CD4-positive, alpha-beta T cell (primary cell): Measurements from ENCODE around the gene CYYR1. TPM values are rescaled to one million over a fixed set of nuclear protein-coding genes. Genes with fewer than 3 reads are reported as not detected.

Experiments
- ATAC-seq: fragments of 200-7000 bp; cut with Tn5 transposase; one replicate; pipeline ENCODE4 v1.10.0; 2022; ENCODE audit warnings: mild to moderate bottlenecking; ENCODE audit not compliant: poor library complexity
- CTCF ChIA-PET: fragments of 350-600 bp; sonication (Branson Sonifier 250); formaldehyde crosslinking; loops from one replicate; lab custom pipeline; 2021; ENCODE audit warnings: antibody characterized with exemption, inconsistent platforms; lab: Charles Lee
- POLR2A ChIA-PET: fragments of 350-600 bp; sonication (Branson Sonifier 250); formaldehyde crosslinking; loops from one replicate; lab custom pipeline; 2021; ENCODE audit warnings: antibody characterized with exemption, inconsistent platforms; lab: Charles Lee
- DNase-seq, 14 experiments: peaks; one replicate each; pipeline ENCODE4 v3.0.0-alpha.2; 2013 to 2020; ENCODE audit warnings: mixed read lengths in 2 of 14
- H3K27ac ChIP-seq, 2 donors: one replicate each; pipeline versions ENCODE4 v1.5.1 to v1.7.0; 2013; ENCODE audit warnings: low read length in 2 of 2, low read depth in 1 of 2, mild to moderate bottlenecking in 1 of 2
- H3K27me3 ChIP-seq, 2 experiments: 1 replicate in 1 of 2; 2 replicates in 1 of 2; pipeline versions ENCODE4 v1.6.1 to v1.7.0; 2013; ENCODE audit warnings: low read length in 2 of 2, control low read depth in 1 of 2, mild to moderate bottlenecking in 1 of 2, moderate library complexity in 1 of 2; ENCODE audit not compliant: insufficient read depth in 2 of 2, control insufficient read depth in 1 of 2
- H3K36me3 ChIP-seq: one replicate; pipeline ENCODE4 v1.6.1; 2013; ENCODE audit warnings: low read length, control low read depth; ENCODE audit not compliant: insufficient read depth
- H3K4me1 ChIP-seq: one replicate; pipeline ENCODE4 v1.6.1; 2013; ENCODE audit warnings: low read length, control low read depth; ENCODE audit not compliant: insufficient read depth
- H3K4me3 ChIP-seq: one replicate; pipeline ENCODE4 v1.5.1; 2013; ENCODE audit warnings: mild to moderate bottlenecking, low read length, moderate library complexity
- H3K9me3 ChIP-seq, 2 experiments: 1 replicate in 1 of 2; 2 replicates in 1 of 2; pipeline versions ENCODE4 v1.6.1 to v1.7.0; 2013; ENCODE audit warnings: low read length in 2 of 2, mild to moderate bottlenecking in 2 of 2, control low read depth in 1 of 2, moderate library complexity in 1 of 2; ENCODE audit not compliant: control insufficient read depth in 1 of 2, insufficient read depth in 1 of 2
- H3K27ac Mint-ChIP-seq: one replicate; pipeline ENCODE4 v1.8.0; 2020; ENCODE audit warnings: mixed read lengths
- H3K27me3 Mint-ChIP-seq: one replicate; pipeline ENCODE4 v1.8.0; 2021; ENCODE audit warnings: mixed read lengths
- H3K36me3 Mint-ChIP-seq: one replicate; pipeline ENCODE4 v1.8.0; 2021; ENCODE audit warnings: low read depth, mixed read lengths
- H3K4me1 Mint-ChIP-seq: one replicate; pipeline ENCODE4 v1.8.0; 2021; ENCODE audit warnings: low read depth, mixed read lengths
- H3K4me3 Mint-ChIP-seq: one replicate; pipeline ENCODE4 v1.8.0; 2020; ENCODE audit warnings: mild to moderate bottlenecking, mixed read lengths
- H3K9me3 Mint-ChIP-seq: one replicate; pipeline ENCODE4 v1.8.0; 2020; ENCODE audit warnings: mixed read lengths
- intact Hi-C, 2 experiments: fragments of 100-400 bp; cut with DNase I in 1 of 2; cut with micrococcal nuclease in 1 of 2; formaldehyde crosslinking; loops; one replicate each; pipeline versions ENCODE4 v1.15.1 to v1.9.0; 2023 to 2025; cut with DNase I, micrococcal nuclease
- total RNA-seq, 174 experiments: library from RNA in 2 of 174; stranded (reverse) in 2 of 174; gene quantifications; one replicate each; pipeline ENCODE4 v1.2.3 and lab custom pipeline; 2021 to 2026
- TF ChIP-seq, protein P1 (sequence below): fragments of 200-600 bp; IDR thresholded peaks from one replicate; pipeline ENCODE4 v1.8.0; 2022; ENCODE audit warnings: antibody characterized with exemption, mild to moderate bottlenecking

CYYR1 gene
- total RNA-seq, 2 experiments from 2014 or later, result not detected

DNA sequence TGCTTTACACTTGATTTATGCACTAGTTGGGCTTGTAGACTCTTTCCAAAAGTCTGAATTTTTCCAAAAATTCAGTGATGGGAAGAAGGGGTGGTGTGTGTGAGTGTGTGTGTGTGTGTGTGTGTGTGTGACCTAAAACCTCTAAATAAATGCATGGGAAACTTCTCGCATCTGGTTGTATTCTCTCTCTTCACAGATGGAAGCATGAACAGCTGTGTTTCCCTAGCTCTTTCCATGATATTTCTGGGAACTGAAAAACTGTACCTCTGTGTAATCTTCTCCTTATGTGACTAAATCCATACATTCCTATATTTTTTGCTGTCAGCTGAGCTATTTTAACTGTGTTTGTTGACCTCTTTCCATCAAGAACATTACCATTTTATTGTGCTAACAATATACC is 26.2 kb upstream of the CYYR1 start:
- Histone ChIP-seq H3K4me3 (no peak overlapping the region), H3K9me3 (no peaks in the 10 kb centered on the region), H3K27me3 (no peaks in the 10 kb centered on the region), H3K36me3 (no peaks in the 10 kb centered on the region), H3K27ac (no peak overlapping the region), H3K4me1 (no peaks in the 10 kb centered on the region)
- TF ChIP-seq, protein P1, sequence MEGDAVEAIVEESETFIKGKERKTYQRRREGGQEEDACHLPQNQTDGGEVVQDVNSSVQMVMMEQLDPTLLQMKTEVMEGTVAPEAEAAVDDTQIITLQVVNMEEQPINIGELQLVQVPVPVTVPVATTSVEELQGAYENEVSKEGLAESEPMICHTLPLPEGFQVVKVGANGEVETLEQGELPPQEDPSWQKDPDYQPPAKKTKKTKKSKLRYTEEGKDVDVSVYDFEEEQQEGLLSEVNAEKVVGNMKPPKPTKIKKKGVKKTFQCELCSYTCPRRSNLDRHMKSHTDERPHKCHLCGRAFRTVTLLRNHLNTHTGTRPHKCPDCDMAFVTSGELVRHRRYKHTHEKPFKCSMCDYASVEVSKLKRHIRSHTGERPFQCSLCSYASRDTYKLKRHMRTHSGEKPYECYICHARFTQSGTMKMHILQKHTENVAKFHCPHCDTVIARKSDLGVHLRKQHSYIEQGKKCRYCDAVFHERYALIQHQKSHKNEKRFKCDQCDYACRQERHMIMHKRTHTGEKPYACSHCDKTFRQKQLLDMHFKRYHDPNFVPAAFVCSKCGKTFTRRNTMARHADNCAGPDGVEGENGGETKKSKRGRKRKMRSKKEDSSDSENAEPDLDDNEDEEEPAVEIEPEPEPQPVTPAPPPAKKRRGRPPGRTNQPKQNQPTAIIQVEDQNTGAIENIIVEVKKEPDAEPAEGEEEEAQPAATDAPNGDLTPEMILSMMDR, result no peak
- CTCF ChIA-PET, result no interaction called here
- Mint-ChIP-seq H3K4me3 (no peak overlapping the region), H3K27ac (no peak overlapping the region), H3K9me3 (no peaks in the 10 kb centered on the region), H3K27me3 (no peaks in the 10 kb centered on the region), H3K4me1 (no peaks in the 10 kb centered on the region), H3K36me3 (no peaks in the 10 kb centered on the region)
- intact Hi-C loops, result no loop called here
- POLR2A ChIA-PET, result interaction anchor here (0.6 kb wide), 1 partner anchor 46 kb away, joined by 3 read pairs; no protein-coding TSS in a partner anchor
- DNase-seq (no peak), ATAC-seq (no peak)

DNA sequence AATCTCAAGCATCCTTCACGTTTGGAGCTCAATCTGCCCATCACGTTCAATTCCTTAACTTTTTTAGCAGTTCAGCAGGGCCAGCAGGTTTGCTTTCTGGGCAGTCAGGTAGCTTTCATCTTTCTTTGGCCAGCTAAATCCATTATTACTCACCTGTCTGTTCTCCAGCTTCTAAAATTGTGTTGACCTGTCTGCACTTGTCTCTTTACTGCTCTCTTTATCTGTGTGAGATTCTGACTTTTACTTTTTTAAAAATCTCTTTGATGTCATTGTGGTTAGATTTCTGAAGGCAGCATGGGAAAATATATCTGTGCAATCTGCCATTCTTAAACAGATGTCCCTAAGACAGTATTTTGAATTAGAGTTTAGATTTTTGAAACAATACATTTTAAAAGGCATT is 24.9 kb upstream of the CYYR1 start:
- H3K27ac Mint-ChIP-seq, result no peak overlapping the region
- Histone ChIP-seq H3K9me3 (no peaks in the 10 kb centered on the region), H3K36me3 (no peaks in the 10 kb centered on the region), H3K27me3 (no peaks in the 10 kb centered on the region), H3K4me1 (no peaks in the 10 kb centered on the region), H3K27ac (no peak overlapping the region), H3K4me3 (no peak overlapping the region)
- ChIA-PET POLR2A (no interaction called here), CTCF (no interaction called here)
- intact Hi-C loops, result no loop called here
- no peaks in the 10 kb centered on the region for H3K36me3 Mint-ChIP-seq
- TF ChIP-seq, protein P1, result no peak
- ATAC-seq, result no peak
- no peak for DNase-seq
- no peak overlapping the region for H3K4me3 Mint-ChIP-seq
- no peaks in the 10 kb centered on the region for H3K27me3 Mint-ChIP-seq
- H3K9me3 Mint-ChIP-seq, result no peaks in the 10 kb centered on the region
- no peaks in the 10 kb centered on the region for H3K4me1 Mint-ChIP-seq

DNA sequence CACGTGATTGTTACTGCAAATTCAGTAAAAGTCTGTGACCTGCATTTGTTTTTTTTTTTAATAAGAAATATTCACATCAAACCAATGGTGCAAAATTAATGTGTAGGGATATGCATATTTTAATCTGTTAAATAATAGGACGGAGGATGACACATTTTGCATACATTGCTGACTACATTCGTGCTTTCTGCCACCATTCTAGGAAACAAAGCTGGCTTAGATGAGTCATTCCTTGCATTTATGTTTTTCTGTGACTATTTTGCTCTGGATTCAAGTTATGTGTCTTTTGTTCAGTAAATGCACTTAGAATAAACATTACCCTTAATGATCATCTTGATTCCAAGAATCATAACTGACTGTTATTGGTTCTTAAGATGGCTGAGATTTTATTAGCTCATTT is 23.9 kb upstream of the CYYR1 start:
- H3K27ac Mint-ChIP-seq, result no peak overlapping the region
- CTCF ChIA-PET, result no interaction called here
- H3K4me1 Mint-ChIP-seq, result no peaks in the 10 kb centered on the region
- no peaks in the 10 kb centered on the region for H3K27me3 Mint-ChIP-seq
- Histone ChIP-seq H3K27ac (no peak overlapping the region), H3K4me3 (no peak overlapping the region), H3K9me3 (peaks cover 0 to 4% of the 10 kb centered on the region in 2 experiments), H3K36me3 (no peaks in the 10 kb centered on the region), H3K4me1 (no peaks in the 10 kb centered on the region), H3K27me3 (no peaks in the 10 kb centered on the region)
- intact Hi-C loops, result no loop called here
- no peaks in the 10 kb centered on the region for H3K36me3 Mint-ChIP-seq
- ATAC-seq (no peak), DNase-seq (no peak)
- no peaks in the 10 kb centered on the region for H3K9me3 Mint-ChIP-seq
- TF ChIP-seq, protein P1, result no peak
- POLR2A ChIA-PET, result no interaction called here
- H3K4me3 Mint-ChIP-seq, result no peak overlapping the region
